Hematopoietic multipotent progenitor cell treated with erythropoietin and hydrocortisone succinate and interleukin-3 and kit ligand, for 4 days (in vitro differentiated cells): ENCODE measurements around the gene EDA.
"Not testable (repeated sequence)": the region's sequence is repeated elsewhere in the genome, so short reads cannot be mapped to it uniquely, and the experiment has no call there.

Experiments
- DNase-seq: peaks from one replicate; pipeline ENCODE4 v3.0.0-alpha.2; 2015

The EDA gene

GRCh38 chrX:69961365-69962072 is 345.6 kb downstream of the EDA start:
- DNase-seq = no peak

- DNase-seq = no peak
Measured at GRCh38 chrX:69968950-69969349, 353.0 kb downstream of the EDA start.

- DNase-seq = no peak
Measured at GRCh38 chrX:69969460-69969859, 353.5 kb downstream of the EDA start.

GRCh38 chrX:69987691-69988090 is 371.8 kb downstream of the EDA start:
- DNase-seq = no peak

- no peak for DNase-seq
Measured at GRCh38 chrX:69988955-69989394, 373.1 kb downstream of the EDA start.

GRCh38 chrX:69991685-69992084 is 375.8 kb downstream of the EDA start:
- DNase-seq = no peak

- no peak for DNase-seq
Measured at GRCh38 chrX:69993494-69993893, 377.6 kb downstream of the EDA start.

GRCh38 chrX:69995362-69996112 is 379.6 kb downstream of the EDA start:
- no peak for DNase-seq

GRCh38 chrX:69996113-69996468 is 380.2 kb downstream of the EDA start:
- DNase-seq = no peak

GRCh38 chrX:69998299-69998698 is 382.4 kb downstream of the EDA start:
- not testable (repeated sequence) for DNase-seq

GRCh38 chrX:70001269-70001668 is 385.4 kb downstream of the EDA start:
- DNase-seq = no peak

- no peak for DNase-seq
Measured at GRCh38 chrX:70001708-70002341, 385.9 kb downstream of the EDA start.

- DNase-seq = no peak
Measured at GRCh38 chrX:70007946-70008345, 392.0 kb downstream of the EDA start.

- no peak for DNase-seq
Measured at GRCh38 chrX:70009049-70009448, 393.1 kb downstream of the EDA start.

GRCh38 chrX:70009970-70010369 is 394.1 kb downstream of the EDA start:
- no peak for DNase-seq

- DNase-seq = no peak
Measured at GRCh38 chrX:70012756-70013155, 396.8 kb downstream of the EDA start.

- no peak for DNase-seq
Measured at GRCh38 chrX:70013466-70014381, 397.8 kb downstream of the EDA start.

- no peak for DNase-seq
Measured at GRCh38 chrX:70016513-70016912, 400.6 kb downstream of the EDA start.

GRCh38 chrX:70022616-70023015 is 406.7 kb downstream of the EDA start:
- DNase-seq = no peak

- peak; percentile 2 for DNase-seq
Measured at GRCh38 chrX:70025464-70025863, 409.6 kb downstream of the EDA start.

- no peak for DNase-seq
Measured at GRCh38 chrX:70026112-70026850, 410.4 kb downstream of the EDA start.

- DNase-seq = no peak
Measured at GRCh38 chrX:70026851-70027200, 410.9 kb downstream of the EDA start.
